Keratinocyte (primary cell): ENCODE results near the gene NTSR2.

Experiments used
- CTCF ChIP-seq, 3 experiments: IDR thresholded peaks in 1 of 3; conservative IDR thresholded peaks in 1 of 3; optimal IDR thresholded peaks in 1 of 3; 2 replicates in 2 of 3; 3 replicates in 1 of 3; pipeline versions ENCODE3 to v1.5.1; 2011; ENCODE audit warnings: low read length in 3 of 3, mild to moderate bottlenecking in 3 of 3, moderate library complexity in 2 of 3, control low read depth in 1 of 3, inconsistent platforms in 1 of 3; ENCODE audit not compliant: insufficient read depth in 2 of 3; ENCODE audit errors: extremely low read depth in 1 of 3
- EZH2 ChIP-seq: IDR thresholded peaks from one replicate; pipeline ENCODE4 v1.6.1; 2012; ENCODE audit warnings: inconsistent platforms, mild to moderate bottlenecking, low read length, moderate library complexity

- TF ChIP-seq CTCF (optimal IDR thresholded peaks at IDR 0.05 in 1 of 3, IDR thresholded peaks at IDR 0.05 in 1 of 3, conservative IDR thresholded peaks at IDR 0.05 in 1 of 3; ENCODE audit: extremely low read depth in 1 of 3, insufficient read depth in 2 of 3, low read length in 3 of 3): no peak
- TF ChIP-seq EZH2: no peak
These were observed 32.4 kb downstream of the NTSR2 start for GRCh38 chr2:11637546-11637945.
